IPS DF 4.7 (cell line): Measurements from ENCODE around the gene PODNL1.
"Not testable (repeated sequence)": the region's sequence is repeated elsewhere in the genome, so short reads cannot be mapped to it uniquely, and the experiment has no call there.

Experiments used
- DNase-seq: peaks from one replicate; pipeline ENCODE4 v3.0.0-alpha.2; 2013; ENCODE audit warnings: low spot score; ENCODE audit errors: extremely low read depth

Gene PODNL1

GRCh38 chr19:13929340-13929739, 8.9 kb downstream of the PODNL1 start:
- no peak for DNase-seq

- DNase-seq: no peak
Measured at GRCh38 chr19:13926715-13927114, 11.5 kb downstream of the PODNL1 start.

GRCh38 chr19:13926010-13926409, 12.2 kb downstream of the PODNL1 start:
- DNase-seq: no peak

- no peak for DNase-seq
Measured at GRCh38 chr19:13923194-13923987, 14.8 kb downstream of the PODNL1 start.

GRCh38 chr19:13922118-13922517, 16.1 kb downstream of the PODNL1 start:
- not testable (repeated sequence) for DNase-seq

- no peak for DNase-seq
Measured at GRCh38 chr19:13920940-13921747, 17.1 kb downstream of the PODNL1 start.

GRCh38 chr19:13920524-13920923, 17.7 kb downstream of the PODNL1 start:
- DNase-seq: no peak

- DNase-seq: no peak
Measured at GRCh38 chr19:13918726-13919411, 19.3 kb downstream of the PODNL1 start.

GRCh38 chr19:13917888-13918406, 20.3 kb downstream of the PODNL1 start:
- no peak for DNase-seq

- no peak for DNase-seq
Measured at GRCh38 chr19:13914777-13915176, 23.4 kb downstream of the PODNL1 start.

- no peak for DNase-seq
Measured at GRCh38 chr19:13913352-13913751, 24.9 kb downstream of the PODNL1 start.

- no peak for DNase-seq
Measured at GRCh38 chr19:13909430-13909829, 28.8 kb downstream of the PODNL1 start.

- no peak for DNase-seq
Measured at GRCh38 chr19:13908674-13909073, 29.5 kb downstream of the PODNL1 start.

GRCh38 chr19:13906910-13907309, 31.3 kb downstream of the PODNL1 start:
- DNase-seq: no peak

- no peak for DNase-seq
Measured at GRCh38 chr19:13906521-13906904, 31.7 kb downstream of the PODNL1 start.

GRCh38 chr19:13905634-13906520, 32.3 kb downstream of the PODNL1 start, which contains the start of the genes BRME1 and CC2D1A:
Gene BRME1, minus strand, starts transcription at chr19:13906117. Its CDS starts 1,225 bp downstream, at chr19:13904892.
Gene CC2D1A, plus strand, starts transcription at chr19:13906201. Its CDS starts 241 bp downstream, at chr19:13906442.
- no peak for DNase-seq

- no peak for DNase-seq
Measured at GRCh38 chr19:13902993-13903555, 35.1 kb downstream of the PODNL1 start.

- no peak for DNase-seq
Measured at GRCh38 chr19:13899912-13900584, 38.2 kb downstream of the PODNL1 start.

- no peak for DNase-seq
Measured at GRCh38 chr19:13899393-13899792, 38.8 kb downstream of the PODNL1 start.

- DNase-seq: no peak
Measured at GRCh38 chr19:13896227-13896626, 42.0 kb downstream of the PODNL1 start.
